GM13977 (cell line): Measurements from ENCODE around the gene GSTA2.
A peak's percentile ranks its signal among the peaks of the same experiment; 100 is the strongest.

ENCODE experiments used
- DNase-seq: peaks from one replicate; pipeline ENCODE4 v3.0.0; 2012; ENCODE audit warnings: low spot score
- in situ Hi-C: fragments of 300-500 bp; cut with MboI; formaldehyde crosslinking; loops from one replicate; pipeline ENCODE4 v1.12.0; 2022; ENCODE audit warnings: low sequenced_read_pairs, low pct_unique_long_range_greater_than_20kb, mixed read lengths, inconsistent platforms; ENCODE audit not compliant: unreplicated experiment
- TF ChIP-seq, protein P1 (sequence below): IDR thresholded peaks from 2 replicates; pipeline ENCODE4 v1.5.1; 2012; ENCODE audit warnings: mild to moderate bottlenecking, control low read depth; ENCODE audit not compliant: insufficient read depth; ENCODE audit errors: extremely low read depth, missing control alignments

GSTA2 gene

DNA sequence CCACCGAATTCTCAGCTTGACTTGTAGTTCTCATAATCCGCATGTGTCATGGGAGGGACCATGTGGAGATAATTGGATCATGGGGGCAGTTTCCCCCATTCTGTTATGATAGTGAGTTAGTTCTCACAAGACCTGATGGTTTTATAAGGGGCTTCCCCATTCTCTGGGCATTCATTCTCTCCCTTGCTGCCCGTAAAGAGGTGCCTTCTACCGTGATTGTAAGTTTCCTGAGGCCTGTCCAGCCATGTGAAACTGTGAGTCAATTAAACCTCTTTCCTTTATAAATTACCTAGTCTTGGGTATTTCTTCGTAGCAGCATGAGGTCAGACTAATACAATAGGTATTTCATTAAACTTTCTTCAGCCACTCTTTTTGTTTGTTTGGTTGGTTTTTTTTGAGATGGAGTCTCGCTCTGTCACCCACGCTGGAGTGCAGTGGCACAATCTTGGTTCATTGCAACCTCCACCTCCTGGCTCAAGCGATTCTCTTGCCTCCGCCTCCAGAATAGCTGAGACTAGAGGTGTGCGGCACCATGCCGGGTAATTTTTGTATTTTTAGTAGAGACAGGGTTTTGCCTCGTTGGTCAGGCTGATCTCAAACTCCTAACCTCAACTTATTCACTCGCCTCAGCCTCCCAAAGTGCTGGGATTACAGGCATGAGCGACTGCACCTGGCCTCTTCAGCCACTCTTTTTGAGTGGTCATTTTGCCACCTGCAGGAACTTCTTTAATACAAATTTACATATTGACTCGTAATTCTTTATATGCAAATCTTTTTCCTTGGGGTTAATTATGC, 36.3 kb downstream of the GSTA2 start:
- no peak for DNase-seq
- TF ChIP-seq, protein P1, sequence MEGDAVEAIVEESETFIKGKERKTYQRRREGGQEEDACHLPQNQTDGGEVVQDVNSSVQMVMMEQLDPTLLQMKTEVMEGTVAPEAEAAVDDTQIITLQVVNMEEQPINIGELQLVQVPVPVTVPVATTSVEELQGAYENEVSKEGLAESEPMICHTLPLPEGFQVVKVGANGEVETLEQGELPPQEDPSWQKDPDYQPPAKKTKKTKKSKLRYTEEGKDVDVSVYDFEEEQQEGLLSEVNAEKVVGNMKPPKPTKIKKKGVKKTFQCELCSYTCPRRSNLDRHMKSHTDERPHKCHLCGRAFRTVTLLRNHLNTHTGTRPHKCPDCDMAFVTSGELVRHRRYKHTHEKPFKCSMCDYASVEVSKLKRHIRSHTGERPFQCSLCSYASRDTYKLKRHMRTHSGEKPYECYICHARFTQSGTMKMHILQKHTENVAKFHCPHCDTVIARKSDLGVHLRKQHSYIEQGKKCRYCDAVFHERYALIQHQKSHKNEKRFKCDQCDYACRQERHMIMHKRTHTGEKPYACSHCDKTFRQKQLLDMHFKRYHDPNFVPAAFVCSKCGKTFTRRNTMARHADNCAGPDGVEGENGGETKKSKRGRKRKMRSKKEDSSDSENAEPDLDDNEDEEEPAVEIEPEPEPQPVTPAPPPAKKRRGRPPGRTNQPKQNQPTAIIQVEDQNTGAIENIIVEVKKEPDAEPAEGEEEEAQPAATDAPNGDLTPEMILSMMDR: no peak
- in situ Hi-C loops: no loop called here

DNA sequence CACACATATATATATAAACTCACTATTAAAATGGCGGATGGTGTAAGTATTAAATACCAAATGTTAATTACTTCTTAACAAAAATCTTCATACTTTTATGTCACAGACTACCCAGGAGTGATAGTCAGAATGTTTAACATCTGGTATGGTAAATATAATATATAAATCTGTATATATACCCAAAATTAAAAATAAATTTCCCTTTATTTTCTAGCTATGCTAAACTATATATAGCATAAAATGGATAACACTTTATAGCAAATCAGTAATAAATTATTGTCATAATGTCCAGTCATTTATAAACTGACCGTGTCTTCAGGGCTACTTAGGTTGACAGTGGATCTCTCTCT, 37.1 kb downstream of the GSTA2 start:
- in situ Hi-C loops: no loop called here
- no peak for DNase-seq
- TF ChIP-seq, protein P1: no peak

DNA sequence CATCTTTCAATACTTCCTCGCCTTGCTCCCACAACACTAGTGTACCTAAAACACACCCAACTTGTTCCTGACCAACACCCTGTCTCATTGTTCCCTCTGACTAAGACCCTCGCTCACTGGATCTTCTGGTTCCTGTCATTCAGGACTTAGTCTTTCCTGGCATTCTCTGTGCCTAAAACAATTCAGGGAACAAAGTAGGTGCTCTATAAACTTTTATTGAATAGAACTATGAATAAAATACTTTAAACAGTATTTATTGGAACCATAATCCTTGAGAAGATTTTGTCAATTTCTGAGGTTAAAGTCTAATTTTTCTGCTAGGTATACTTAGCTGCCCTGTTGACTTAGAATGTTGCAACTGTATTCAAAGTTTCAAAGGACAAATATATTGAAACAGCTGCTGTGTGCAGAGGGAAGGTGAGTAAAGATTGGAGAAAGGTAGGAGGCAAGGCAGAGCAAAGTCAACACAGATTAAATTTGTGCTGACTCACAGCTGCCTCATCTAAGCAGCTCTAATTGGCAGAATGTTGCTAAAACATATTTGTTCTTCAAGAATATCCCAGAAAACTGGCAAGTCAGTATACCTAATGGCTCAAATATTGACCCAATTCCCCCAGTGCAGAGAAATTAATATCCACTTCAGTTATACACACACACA, 37.6 kb downstream of the GSTA2 start:
- in situ Hi-C loops: no loop called here
- no peak for DNase-seq
- TF ChIP-seq, protein P1: no peak

DNA sequence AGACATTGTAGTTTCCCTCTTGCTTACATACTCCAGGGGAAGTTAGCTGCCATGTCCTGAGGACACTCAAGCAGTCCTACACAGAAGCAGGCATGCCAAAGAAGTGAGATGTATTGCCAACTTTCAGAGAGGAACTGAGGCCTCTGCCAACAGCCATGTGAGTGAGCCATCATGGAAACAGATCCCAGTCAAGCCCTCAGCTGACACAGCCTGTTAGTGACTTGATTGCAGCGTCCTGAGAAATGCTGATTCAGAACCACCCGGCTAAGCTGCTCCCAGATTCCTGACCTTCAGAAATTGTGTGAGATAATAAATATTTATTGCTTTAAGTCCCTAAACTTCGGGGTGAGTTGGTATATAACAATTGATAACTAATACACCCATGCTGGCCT, 38.1 kb downstream of the GSTA2 start:
- in situ Hi-C loops: no loop called here
- DNase-seq: no peak
- TF ChIP-seq, protein P1: no peak

DNA sequence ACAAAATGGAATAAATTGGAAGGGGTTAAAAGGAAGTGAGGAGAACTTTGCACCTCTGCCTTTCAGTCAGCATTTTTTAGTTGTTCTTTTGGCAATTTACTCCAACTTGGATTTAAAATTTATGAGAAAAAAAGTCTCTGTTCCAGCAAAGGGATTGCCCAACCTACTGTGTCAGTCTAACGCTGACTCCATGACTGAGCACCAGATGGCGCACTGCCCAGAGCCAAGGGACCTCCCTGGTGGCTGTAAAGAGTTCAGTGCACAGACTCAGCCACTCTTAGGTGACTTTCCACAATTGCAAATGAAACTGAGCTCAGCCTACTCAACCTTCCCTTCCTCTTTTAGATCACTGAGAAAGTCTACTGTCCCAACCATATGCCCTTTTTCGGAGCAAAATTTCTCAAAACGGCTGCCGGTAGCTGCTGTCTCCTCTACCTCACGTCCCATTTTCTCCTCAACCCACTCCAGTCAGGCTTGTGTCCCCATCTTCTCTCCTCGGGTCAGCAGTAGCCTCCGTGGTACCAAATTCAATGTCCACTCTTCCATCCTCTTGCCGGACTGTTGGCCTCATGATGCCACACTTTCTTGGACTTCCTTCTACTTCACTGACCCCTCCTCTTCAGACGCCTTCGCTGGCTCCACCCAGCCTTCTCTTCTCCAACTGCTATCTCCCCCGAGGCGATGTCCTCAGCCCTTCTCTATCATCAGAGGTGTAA, 38.7 kb downstream of the GSTA2 start:
- in situ Hi-C loops: no loop called here
- TF ChIP-seq, protein P1: peak; percentile 81
- peak; percentile 69 for DNase-seq

DNA sequence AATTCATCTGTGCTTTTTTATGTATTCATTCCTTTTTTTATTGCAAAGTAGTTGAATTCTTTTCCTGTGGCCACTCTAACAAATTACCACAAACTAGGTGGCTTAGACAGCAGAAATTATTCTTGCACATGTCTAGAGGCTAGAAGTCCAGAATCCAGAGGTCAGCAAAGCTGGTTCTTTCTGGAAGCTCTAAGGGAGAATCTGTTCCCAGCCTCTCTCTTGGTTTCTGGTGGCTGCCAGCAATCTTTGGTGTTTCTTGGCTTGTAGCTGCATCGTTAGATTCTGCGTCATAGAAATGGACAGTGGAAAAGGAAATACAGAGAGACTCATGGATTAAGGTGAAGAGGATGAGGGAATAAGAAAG, 39.3 kb downstream of the GSTA2 start:
- DNase-seq: no peak
- TF ChIP-seq, protein P1: no peak
- in situ Hi-C loops: no loop called here
